Fibroblast of lung (primary cell): ENCODE results near the gene PCGF2. TPM values are rescaled to one million over a fixed set of nuclear protein-coding genes. Genes with fewer than 3 reads are reported as not detected.

ENCODE experiments used
- DNase-seq, 2 donors: peaks; one replicate each; pipeline versions ENCODE4 v3.0.0 to v3.0.0-alpha.2; 2010; ENCODE audit warnings: low read depth in 2 of 2
- H2AFZ ChIP-seq: 2 replicates; pipeline ENCODE4 v1.5.1; 2012; ENCODE audit warnings: low read length, control low read depth, inconsistent platforms
- H3K27ac ChIP-seq: 2 replicates; pipeline ENCODE4 v1.5.1; 2011; ENCODE audit warnings: low read length, control low read depth; ENCODE audit not compliant: insufficient read depth
- H3K27me3 ChIP-seq: 2 replicates; pipeline ENCODE4 v1.5.1; 2011; ENCODE audit warnings: mild to moderate bottlenecking, low read length; ENCODE audit not compliant: control insufficient read depth, insufficient read depth
- H3K36me3 ChIP-seq: 2 replicates; pipeline ENCODE4 v1.5.1; 2011; ENCODE audit warnings: low read length; ENCODE audit not compliant: control insufficient read depth, insufficient read depth
- H3K4me1 ChIP-seq: 2 replicates; pipeline ENCODE4 v1.5.1; 2011; ENCODE audit warnings: low read length; ENCODE audit not compliant: control insufficient read depth, insufficient read depth; ENCODE audit errors: extremely low read depth
- H3K4me2 ChIP-seq: 2 replicates; pipeline ENCODE4 v1.5.1; 2011; ENCODE audit warnings: low read length, control low read depth; ENCODE audit not compliant: insufficient read depth; ENCODE audit errors: extremely low read depth
- H3K4me3 ChIP-seq, 4 experiments: fragments of 200-600 bp in 1 of 4; sonication (generic) in 1 of 4; replicated peaks in 1 of 4; 2 replicates each; pipeline ENCODE4 v1.5.1; 2011 to 2016; ENCODE audit warnings: low read length in 4 of 4, low read depth in 3 of 4, mild to moderate bottlenecking in 3 of 4, control low read depth in 2 of 4, inconsistent platforms in 1 of 4, mixed read lengths in 1 of 4; ENCODE audit not compliant: insufficient read depth in 1 of 4; ENCODE audit errors: control extremely low read depth in 1 of 4
- H3K79me2 ChIP-seq: 2 replicates; pipeline ENCODE4 v1.5.1; 2012; ENCODE audit warnings: mild to moderate bottlenecking, low read length, inconsistent platforms; ENCODE audit not compliant: control insufficient read depth, insufficient read depth
- H3K9ac ChIP-seq: 2 replicates; pipeline ENCODE4 v1.5.1; 2011; ENCODE audit warnings: mild to moderate bottlenecking, low read length, control low read depth; ENCODE audit not compliant: insufficient read depth
- H3K9me3 ChIP-seq: 2 replicates; pipeline ENCODE4 v1.5.1; 2012; ENCODE audit warnings: low read depth, low read length; ENCODE audit not compliant: control insufficient read depth, insufficient read depth
- H4K20me1 ChIP-seq: 2 replicates; pipeline ENCODE4 v1.5.1; 2011; ENCODE audit warnings: low read length; ENCODE audit not compliant: control insufficient read depth, insufficient read depth; ENCODE audit errors: extremely low read depth
- CTCF ChIP-seq, 2 donors: IDR thresholded peaks in 1 of 2; conservative IDR thresholded peaks in 1 of 2; 1 replicate in 1 of 2; 2 replicates in 1 of 2; pipeline ENCODE4 v1.5.1; 2011 to 2012; ENCODE audit warnings: low read length in 2 of 2, control low read depth in 1 of 2, inconsistent platforms in 1 of 2, low read depth in 1 of 2, mild to moderate bottlenecking in 1 of 2
- EZH2 ChIP-seq: IDR thresholded peaks from 2 replicates; pipeline ENCODE4 v1.5.1; 2012; ENCODE audit warnings: low read length, control low read depth, mild to moderate bottlenecking; ENCODE audit errors: missing control alignments
- polyA plus RNA-seq, 2 donors: library from polyadenylated mRNA; depleted of rRNA in 1 of 2; stranded (reverse) in 1 of 2; unstranded in 1 of 2; fragments of >200 nt; gene quantifications; 2 replicates each; pipeline ENCODE4 v1.2.1, GENCODE V29; 2011 to 2012; ENCODE audit warnings: missing spikeins in 1 of 2
- total RNA-seq: library from RNA; depleted of rRNA; stranded (reverse); fragments of >200 nt; gene quantifications from 2 replicates; pipeline ENCODE4 v1.2.1, GENCODE V29; 2014

PCGF2 gene
- total and polyA plus RNA-seq, 2 donors (not counting 1 experiment from before 2014, with no cell fraction given): 4.0 to 8.0 TPM

- H3K79me2 ChIP-seq: peaks cover 46% of the 10 kb centered on the region
- no peaks in the 10 kb centered on the region for H4K20me1 ChIP-seq
- no peak for DNase-seq
- H2AFZ ChIP-seq: no peak overlapping the region
- H3K9ac ChIP-seq: peak overlapping the region; percentile 64
- peaks cover 11% of the 10 kb centered on the region for H3K4me1 ChIP-seq
- H3K4me2 ChIP-seq: peak overlapping the region; percentile 79
- H3K9me3 ChIP-seq: no peaks in the 10 kb centered on the region
- peak overlapping the region; percentile 49 to 71 (median 64) for H3K4me3 ChIP-seq
- TF ChIP-seq EZH2 (no peak), CTCF (conservative IDR thresholded peaks at IDR 0.05 in 1 of 2, IDR thresholded peaks at IDR 0.05 in 1 of 2; ENCODE audit: low read depth in 1 of 2, low read length in 2 of 2) (no peak)
- peak overlapping the region; percentile 57 for H3K27ac ChIP-seq
- H3K36me3 ChIP-seq: peaks cover 2% of the 10 kb centered on the region
- no peaks in the 10 kb centered on the region for H3K27me3 ChIP-seq
Observed at GRCh38 chr17:38748892-38749222, 721 bp upstream of the PCGF2 start.

- Histone ChIP-seq H3K79me2 (peaks cover 48% of the 10 kb centered on the region), H3K27ac (peak overlapping the region; percentile 81), H4K20me1 (no peaks in the 10 kb centered on the region), H3K36me3 (peaks cover 2% of the 10 kb centered on the region), H3K9ac (peak overlapping the region; percentile 83), H2AFZ (peak overlapping the region; percentile 50), H3K27me3 (no peaks in the 10 kb centered on the region), H3K4me1 (peaks cover 14% of the 10 kb centered on the region), H3K9me3 (no peaks in the 10 kb centered on the region), H3K4me2 (peak overlapping the region; percentile 91), H3K4me3 (peak overlapping the region; percentile 71 to 89 (median 78))
- no peak for DNase-seq
- TF ChIP-seq CTCF (conservative IDR thresholded peaks at IDR 0.05 in 1 of 2, IDR thresholded peaks at IDR 0.05 in 1 of 2; ENCODE audit: low read depth in 1 of 2, low read length in 2 of 2) (no peak), EZH2 (no peak)
Observed at GRCh38 chr17:38747463-38748148, 530 bp downstream of the PCGF2 start.

- peak overlapping the region; percentile 83 for H3K9ac ChIP-seq
- peak overlapping the region; percentile 24 for H3K27ac ChIP-seq
- peaks cover 19% of the 10 kb centered on the region for H3K4me1 ChIP-seq
Observed at GRCh38 chr17:38746849-38747462, 1.2 kb downstream of the PCGF2 start.

More at GRCh38 chr17:38746849-38747462, 1.2 kb downstream of the PCGF2 start:
- Histone ChIP-seq H3K9me3 (no peaks in the 10 kb centered on the region), H3K27me3 (no peaks in the 10 kb centered on the region), H4K20me1 (no peaks in the 10 kb centered on the region), H2AFZ (no peak overlapping the region), H3K36me3 (peaks cover 2% of the 10 kb centered on the region), H3K4me2 (peak overlapping the region; percentile 91), H3K4me3 (peak overlapping the region; percentile 71 to 89 (median 78)), H3K79me2 (peaks cover 53% of the 10 kb centered on the region)
- no peak for DNase-seq
- TF ChIP-seq EZH2 (no peak), CTCF (conservative IDR thresholded peaks at IDR 0.05 in 1 of 2, IDR thresholded peaks at IDR 0.05 in 1 of 2; ENCODE audit: low read depth in 1 of 2, low read length in 2 of 2) (no peak)
